Smooth muscle cell (in vitro differentiated cells): ENCODE measurements around the gene APBA1. TPM values are rescaled to one million over a fixed set of nuclear protein-coding genes. Genes with fewer than 3 reads are reported as not detected.

Experiments
- DNase-seq: peaks from one replicate; lab custom pipeline; 2025; ENCODE audit not compliant: unreplicated experiment; lab: John Stamatoyannopoulos, UW
- H2AFZ ChIP-seq: fragments of 200-600 bp; sonication (generic); 2 replicates; pipeline ENCODE4 v1.6.0; 2016; ENCODE audit warnings: antibody characterized with exemption, low read depth, mild to moderate bottlenecking
- H3F3A ChIP-seq: fragments of 200-600 bp; sonication (generic); 2 replicates; pipeline ENCODE4 v1.6.0; 2017; ENCODE audit warnings: antibody characterized with exemption, low read depth
- H3K27ac ChIP-seq: fragments of 200-600 bp; sonication (generic); 2 replicates; pipeline ENCODE4 v1.5.1; 2016; ENCODE audit warnings: low read depth, mild to moderate bottlenecking
- H3K27me3 ChIP-seq: fragments of 200-600 bp; sonication (generic); 2 replicates; pipeline ENCODE4 v1.6.1; 2016; ENCODE audit warnings: low read depth, mild to moderate bottlenecking
- H3K36me3 ChIP-seq: fragments of 200-600 bp; sonication (generic); 2 replicates; pipeline ENCODE4 v1.5.1; 2016; ENCODE audit warnings: low read depth
- H3K4me1 ChIP-seq: fragments of 200-600 bp; sonication (generic); 2 replicates; pipeline ENCODE4 v1.5.1; 2016; ENCODE audit warnings: low read depth
- H3K4me2 ChIP-seq: fragments of 200-600 bp; sonication (generic); 2 replicates; pipeline ENCODE4 v1.6.0; 2016; ENCODE audit warnings: mild to moderate bottlenecking
- H3K4me3 ChIP-seq: fragments of 200-600 bp; sonication (generic); 2 replicates; pipeline ENCODE4 v1.5.1; 2016; ENCODE audit warnings: mild to moderate bottlenecking
- H3K79me2 ChIP-seq: fragments of 200-600 bp; sonication (generic); 2 replicates; pipeline ENCODE4 v1.6.0; 2016; ENCODE audit warnings: low read depth, mild to moderate bottlenecking
- H3K9ac ChIP-seq: fragments of 200-600 bp; sonication (generic); 2 replicates; pipeline ENCODE4 v1.6.0; 2016; ENCODE audit warnings: low read depth
- H3K9me3 ChIP-seq: fragments of 200-600 bp; sonication (generic); replicated peaks from 2 replicates; pipeline ENCODE4 v1.5.1; 2016; ENCODE audit warnings: low read depth
- H4K20me1 ChIP-seq: fragments of 200-600 bp; sonication (generic); 2 replicates; pipeline ENCODE4 v1.6.0; 2016; ENCODE audit warnings: low read depth
- WGBS: methylation state at CpG from one replicate; pipeline ENCODE4 v1.1.7; 2016; ENCODE audit warnings: low lambda C conversion rate; 5-methylcytosine and 5-hydroxymethylcytosine counted together
- polyA plus RNA-seq: library from polyadenylated mRNA; unstranded; fragments of >200 nt; fragmentation: Nextera tagmentation; extraction: Ambion mirVana; gene quantifications from 2 replicates; pipeline ENCODE4 v1.2.1, GENCODE V29; 2016
- total RNA-seq: library from RNA; depleted of rRNA; stranded (reverse); fragments of >200 nt; gene quantifications from 2 replicates; pipeline ENCODE4 v1.2.3, GENCODE V29; 2014
- TF ChIP-seq, protein P1 (sequence below): fragments of 200-600 bp; sonication (generic); IDR thresholded peaks from 2 replicates; pipeline ENCODE4 v1.5.1; 2017; ENCODE audit warnings: borderline replicate concordance, mild to moderate bottlenecking, antibody characterized with exemption; ENCODE audit not compliant: insufficient read depth, poor library complexity, severe bottlenecking

Gene APBA1
- total and polyA plus RNA-seq, 2 experiments from 2014 or later: 1.4 to 6.1 TPM

DNA sequence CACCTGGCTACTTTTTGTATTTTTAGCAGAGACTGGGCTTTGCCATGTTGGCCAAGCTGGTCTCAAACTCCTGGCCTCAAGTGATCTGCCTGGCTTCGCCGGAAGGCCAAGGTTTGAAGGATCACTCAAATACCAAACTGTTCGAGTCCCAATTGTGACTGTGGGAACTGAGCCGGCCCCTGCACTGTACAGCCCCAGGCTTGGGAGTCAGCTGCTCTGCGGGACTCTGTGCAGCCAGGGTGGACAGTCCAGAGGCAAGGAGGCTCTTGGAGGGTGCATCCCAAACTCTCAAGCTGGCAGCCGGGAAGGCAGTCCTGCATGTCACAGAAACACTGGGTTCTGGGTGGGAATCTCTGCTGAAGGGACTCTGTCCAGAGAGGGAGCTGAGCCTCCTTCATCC is 238.2 kb downstream of the APBA1 start:
- no peaks in the 10 kb centered on the region for H3F3A ChIP-seq
- DNase-seq: no peak
- H2AFZ ChIP-seq: no peak overlapping the region

GRCh38 chr9:69433392-69433791 is 238.8 kb downstream of the APBA1 start:
- Histone ChIP-seq H3K4me2 (no peak overlapping the region), H3K9me3 (no peaks in the 10 kb centered on the region), H3K27me3 (no peaks in the 10 kb centered on the region), H3K27ac (no peak overlapping the region), H3F3A (no peaks in the 10 kb centered on the region), H3K36me3 (no peaks in the 10 kb centered on the region), H4K20me1 (no peaks in the 10 kb centered on the region), H3K4me3 (no peak overlapping the region), H3K9ac (no peak overlapping the region), H3K79me2 (no peaks in the 10 kb centered on the region), H3K4me1 (no peaks in the 10 kb centered on the region), H2AFZ (no peak overlapping the region)
- DNase-seq: no peak
- 39% methylated on average over 1 of the region's 1 CpG for WGBS
- TF ChIP-seq, protein P1, sequence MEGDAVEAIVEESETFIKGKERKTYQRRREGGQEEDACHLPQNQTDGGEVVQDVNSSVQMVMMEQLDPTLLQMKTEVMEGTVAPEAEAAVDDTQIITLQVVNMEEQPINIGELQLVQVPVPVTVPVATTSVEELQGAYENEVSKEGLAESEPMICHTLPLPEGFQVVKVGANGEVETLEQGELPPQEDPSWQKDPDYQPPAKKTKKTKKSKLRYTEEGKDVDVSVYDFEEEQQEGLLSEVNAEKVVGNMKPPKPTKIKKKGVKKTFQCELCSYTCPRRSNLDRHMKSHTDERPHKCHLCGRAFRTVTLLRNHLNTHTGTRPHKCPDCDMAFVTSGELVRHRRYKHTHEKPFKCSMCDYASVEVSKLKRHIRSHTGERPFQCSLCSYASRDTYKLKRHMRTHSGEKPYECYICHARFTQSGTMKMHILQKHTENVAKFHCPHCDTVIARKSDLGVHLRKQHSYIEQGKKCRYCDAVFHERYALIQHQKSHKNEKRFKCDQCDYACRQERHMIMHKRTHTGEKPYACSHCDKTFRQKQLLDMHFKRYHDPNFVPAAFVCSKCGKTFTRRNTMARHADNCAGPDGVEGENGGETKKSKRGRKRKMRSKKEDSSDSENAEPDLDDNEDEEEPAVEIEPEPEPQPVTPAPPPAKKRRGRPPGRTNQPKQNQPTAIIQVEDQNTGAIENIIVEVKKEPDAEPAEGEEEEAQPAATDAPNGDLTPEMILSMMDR: no peak

More for the DNA sequence above, 238.2 kb downstream of the APBA1 start:
- TF ChIP-seq, protein P1: no peak
- Histone ChIP-seq H3K9me3 (no peaks in the 10 kb centered on the region), H3K27me3 (no peaks in the 10 kb centered on the region), H3K4me1 (no peaks in the 10 kb centered on the region), H3K9ac (no peak overlapping the region), H3K27ac (no peak overlapping the region), H3K4me2 (no peak overlapping the region), H4K20me1 (no peaks in the 10 kb centered on the region), H3K36me3 (no peaks in the 10 kb centered on the region), H3K4me3 (no peak overlapping the region), H3K79me2 (no peaks in the 10 kb centered on the region)
- WGBS: 98% methylated on average over 6 of the region's 6 CpGs

DNA sequence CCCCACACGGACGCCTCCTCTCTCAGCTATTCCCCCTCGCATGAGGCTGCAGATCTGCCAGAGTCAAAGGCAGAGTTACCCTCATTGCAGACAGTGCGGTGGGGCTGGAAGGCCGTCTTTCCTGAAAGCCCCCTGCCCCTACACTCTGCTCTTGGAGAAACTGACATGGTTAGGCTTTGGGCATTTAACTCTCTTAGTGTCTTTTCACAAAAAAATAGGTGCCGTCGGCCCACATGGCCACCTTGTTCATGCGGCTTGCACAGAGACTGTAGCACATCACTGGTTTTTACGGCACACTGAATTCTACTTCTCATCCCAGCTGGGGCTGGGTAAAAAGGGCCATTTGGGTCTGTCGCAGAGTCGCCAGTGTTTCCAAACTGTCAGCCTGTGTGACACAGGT is 239.5 kb downstream of the APBA1 start:
- H3K27me3 ChIP-seq: no peaks in the 10 kb centered on the region
- H3F3A ChIP-seq: no peaks in the 10 kb centered on the region
- 92% methylated on average over 11 of the region's 11 CpGs for WGBS
- no peak overlapping the region for H3K9ac ChIP-seq
- no peak overlapping the region for H3K4me2 ChIP-seq
- H3K4me3 ChIP-seq: no peak overlapping the region
- DNase-seq: no peak
- TF ChIP-seq, protein P1: no peak
- H3K36me3 ChIP-seq: no peaks in the 10 kb centered on the region
- H3K79me2 ChIP-seq: no peaks in the 10 kb centered on the region
- H3K27ac ChIP-seq: no peak overlapping the region
- H3K4me1 ChIP-seq: no peaks in the 10 kb centered on the region
- no peak overlapping the region for H2AFZ ChIP-seq
- no peaks in the 10 kb centered on the region for H3K9me3 ChIP-seq
- no peaks in the 10 kb centered on the region for H4K20me1 ChIP-seq

DNA sequence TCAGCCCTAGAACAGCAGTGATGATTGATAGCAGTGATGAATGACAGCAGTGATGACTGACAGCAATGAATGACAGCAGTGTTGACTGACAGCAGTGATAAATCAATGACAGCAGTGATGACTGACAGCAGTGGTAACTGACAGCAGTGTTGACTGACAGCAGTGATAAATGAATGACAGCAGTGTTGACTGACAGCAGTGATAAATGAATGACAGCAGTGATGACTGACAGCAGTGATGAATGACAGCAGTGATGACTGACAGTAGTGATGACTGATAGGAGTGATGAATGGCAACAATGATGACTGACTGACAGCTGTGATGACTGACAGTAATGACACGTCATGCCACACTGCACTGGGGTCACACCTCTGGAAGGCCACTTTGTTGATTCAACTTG is 240.4 kb downstream of the APBA1 start:
- H3K27me3 ChIP-seq: no peaks in the 10 kb centered on the region
- no peaks in the 10 kb centered on the region for H3K4me1 ChIP-seq
- H3K9ac ChIP-seq: no peak overlapping the region
- no peak overlapping the region for H3K4me3 ChIP-seq
- TF ChIP-seq, protein P1: no peak
- H4K20me1 ChIP-seq: no peaks in the 10 kb centered on the region
- H3K9me3 ChIP-seq: no peaks in the 10 kb centered on the region
- H2AFZ ChIP-seq: no peak overlapping the region
- H3K36me3 ChIP-seq: no peaks in the 10 kb centered on the region
- H3K4me2 ChIP-seq: no peak overlapping the region
- no peaks in the 10 kb centered on the region for H3F3A ChIP-seq
- WGBS: 71% methylated on average over 1 of the region's 1 CpG
- no peaks in the 10 kb centered on the region for H3K79me2 ChIP-seq
- no peak for DNase-seq
- H3K27ac ChIP-seq: no peak overlapping the region
